PC-9 (cell line): Measurements from ENCODE around the gene OIP5.

Source experiments
- CTCF ChIP-seq: fragments of 200-600 bp; sonication (generic); conservative IDR thresholded peaks from 2 replicates; pipeline ENCODE4 v1.6.1; 2017; ENCODE audit warnings: mixed run types, antibody characterized with exemption, mild to moderate bottlenecking, moderate library complexity
- EZH2 ChIP-seq: fragments of 200-600 bp; sonication (generic); IDR thresholded peaks from 2 replicates; pipeline ENCODE4 v1.8.0; 2017; ENCODE audit warnings: antibody characterized with exemption, low read depth

- TF ChIP-seq CTCF (no peak), EZH2 (no peak)
Observed at GRCh38 chr15:41307679-41308078, 24.7 kb downstream of the OIP5 start.
